ENCODE data around the gene COPS3. TPM values are rescaled to one million over a fixed set of nuclear protein-coding genes. Genes with fewer than 3 reads are reported as not detected.

The COPS3 gene
- total and polyA plus RNA-seq, 4 donors: 32.5 to 40.3 (median 39.2) TPM

DNA sequence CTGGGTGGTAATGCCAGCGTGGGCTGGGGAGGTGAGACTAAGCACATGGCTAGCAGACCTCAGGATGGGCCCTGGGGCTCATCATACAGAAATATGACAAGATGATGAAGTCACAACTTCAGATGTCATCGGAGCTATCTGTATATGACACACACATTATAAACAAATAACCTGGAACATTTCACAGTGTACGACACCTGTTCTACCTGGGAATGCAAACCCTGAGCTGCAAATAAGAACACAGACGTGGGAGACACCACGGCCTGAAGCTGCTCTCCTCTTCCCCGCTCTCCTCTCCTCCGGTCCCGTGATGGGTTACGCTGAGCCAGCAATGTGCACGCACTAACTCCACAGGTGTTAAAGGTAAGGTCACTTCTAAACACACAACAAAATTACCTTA, 79.8 kb downstream of the COPS3 start:
- Histone ChIP-seq H3K27me3 (ENCODE audit: control insufficient read depth in 1 of 2, insufficient read depth in 2 of 2, low read length in 1 of 2) (no peaks in the 10 kb centered on the region), H3K9me3 (ENCODE audit: control insufficient read depth, low read length) (no peaks in the 10 kb centered on the region), H3K27ac (ENCODE audit: low read depth in 1 of 2, low read length in 2 of 2) (no peak overlapping the region), H3K4me1 (ENCODE audit: control insufficient read depth in 1 of 2, insufficient read depth in 2 of 2, low read length in 2 of 2) (no peaks in the 10 kb centered on the region), H3K4me3 (ENCODE audit: low read length in 2 of 2) (no peak overlapping the region), H3K36me3 (ENCODE audit: control insufficient read depth in 1 of 2, insufficient read depth in 2 of 2, low read length in 1 of 2) (no peaks in the 10 kb centered on the region)
- no peak for DNase-seq
- WGBS, 2 donors: 86 to 89% methylated on average over 10 of the region's 10 CpGs
- intact Hi-C loops (cut with DNase I): loop anchor here in 1 of 2 donors (10.0 kb wide), 1 partner anchor 196 kb away; no protein-coding TSS in a partner anchor
- ATAC-seq (ENCODE audit: low FRiP score): no peak

DNA sequence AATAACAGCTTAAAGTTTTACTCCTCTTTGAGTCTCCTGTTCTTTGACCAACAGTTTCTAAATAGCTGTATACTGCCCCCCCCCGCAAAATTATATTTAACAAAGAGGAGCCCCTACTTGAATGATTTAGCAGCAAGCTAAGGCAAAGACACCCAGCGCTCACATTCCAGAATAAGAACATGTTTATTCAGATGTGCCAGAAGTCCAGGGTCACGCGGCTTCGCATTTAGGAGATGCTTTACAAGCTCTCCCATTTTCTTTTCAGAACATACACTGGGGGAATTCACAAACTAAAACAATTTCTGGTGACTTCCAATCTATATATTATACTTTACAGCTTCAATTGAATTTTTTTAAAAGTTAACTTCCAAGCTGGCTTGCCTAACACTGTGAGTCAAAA, 80.2 kb downstream of the COPS3 start:
- Histone ChIP-seq H3K4me1 (ENCODE audit: control insufficient read depth in 1 of 2, insufficient read depth in 2 of 2, low read length in 2 of 2) (no peaks in the 10 kb centered on the region), H3K9me3 (ENCODE audit: control insufficient read depth, low read length) (no peaks in the 10 kb centered on the region), H3K4me3 (ENCODE audit: low read length in 2 of 2) (no peak overlapping the region), H3K27me3 (ENCODE audit: control insufficient read depth in 1 of 2, insufficient read depth in 2 of 2, low read length in 1 of 2) (no peaks in the 10 kb centered on the region), H3K36me3 (ENCODE audit: control insufficient read depth in 1 of 2, insufficient read depth in 2 of 2, low read length in 1 of 2) (no peaks in the 10 kb centered on the region), H3K27ac (ENCODE audit: low read depth in 1 of 2, low read length in 2 of 2) (no peak overlapping the region)
- DNase-seq (no peak), ATAC-seq (ENCODE audit: low FRiP score) (no peak)
- 75 to 82% methylated on average over 5 of the region's 5 CpGs for WGBS, 2 donors
- intact Hi-C loops (cut with DNase I): loop anchor here in 1 of 2 donors (10.0 kb wide), 1 partner anchor 196 kb away; no protein-coding TSS in a partner anchor

GRCh38 chr17:17200311-17200710, 80.7 kb downstream of the COPS3 start:
- WGBS, 2 donors: 88% methylated on average over 7 of the region's 7 CpGs
- intact Hi-C loops (cut with DNase I): loop anchor here in 1 of 2 donors (10.0 kb wide), 1 partner anchor 196 kb away; no protein-coding TSS in a partner anchor
- H3K4me1 ChIP-seq (ENCODE audit: control insufficient read depth in 1 of 2, insufficient read depth in 2 of 2, low read length in 2 of 2): no peaks in the 10 kb centered on the region
- no peaks in the 10 kb centered on the region for H3K9me3 ChIP-seq (ENCODE audit: control insufficient read depth, low read length)
- H3K36me3 ChIP-seq (ENCODE audit: control insufficient read depth in 1 of 2, insufficient read depth in 2 of 2, low read length in 1 of 2): no peaks in the 10 kb centered on the region
- no peak for DNase-seq
- H3K4me3 ChIP-seq (ENCODE audit: low read length in 2 of 2): no peak overlapping the region
- no peak overlapping the region for H3K27ac ChIP-seq (ENCODE audit: low read depth in 1 of 2, low read length in 2 of 2)
- ATAC-seq (ENCODE audit: low FRiP score): no peak
- H3K27me3 ChIP-seq (ENCODE audit: control insufficient read depth in 1 of 2, insufficient read depth in 2 of 2, low read length in 1 of 2): no peaks in the 10 kb centered on the region

- 94 to 100% methylated on average over 1 of the region's 1 CpG for WGBS, 2 donors
- Histone ChIP-seq H3K9me3 (ENCODE audit: control insufficient read depth, low read length) (no peaks in the 10 kb centered on the region), H3K36me3 (ENCODE audit: control insufficient read depth in 1 of 2, insufficient read depth in 2 of 2, low read length in 1 of 2) (no peaks in the 10 kb centered on the region), H3K27me3 (ENCODE audit: control insufficient read depth in 1 of 2, insufficient read depth in 2 of 2, low read length in 1 of 2) (no peaks in the 10 kb centered on the region), H3K4me1 (ENCODE audit: control insufficient read depth in 1 of 2, insufficient read depth in 2 of 2, low read length in 2 of 2) (no peaks in the 10 kb centered on the region), H3K27ac (ENCODE audit: low read depth in 1 of 2, low read length in 2 of 2) (no peak overlapping the region), H3K4me3 (ENCODE audit: low read length in 2 of 2) (no peak overlapping the region)
- intact Hi-C loops (cut with DNase I): no loop called here
- no peak for DNase-seq
- no peak for ATAC-seq (ENCODE audit: low FRiP score)
Measured at GRCh38 chr17:17198281-17198680, 82.8 kb downstream of the COPS3 start.

DNA sequence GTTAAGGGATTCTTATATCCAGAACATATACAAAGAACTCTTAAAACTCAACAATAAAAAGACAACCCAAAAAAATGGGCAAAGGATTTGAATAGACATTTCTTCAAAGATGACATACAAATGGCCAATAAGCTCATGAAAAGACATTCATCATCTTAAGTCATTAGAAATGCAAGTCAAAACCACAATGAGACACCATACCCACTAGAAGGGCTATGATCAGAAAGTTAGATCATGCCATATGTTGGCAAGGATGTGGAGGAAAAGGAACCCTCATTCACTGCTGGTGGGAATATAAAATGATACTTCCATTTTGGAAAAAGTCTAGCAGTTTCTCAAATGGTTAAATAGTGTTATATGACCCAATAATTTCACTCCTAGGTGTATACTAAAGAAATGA, 84.3 kb downstream of the COPS3 start:
- intact Hi-C loops (cut with DNase I): no loop called here
- no peak overlapping the region for H3K4me3 ChIP-seq (ENCODE audit: low read length in 2 of 2)
- H3K27me3 ChIP-seq (ENCODE audit: control insufficient read depth in 1 of 2, insufficient read depth in 2 of 2, low read length in 1 of 2): no peaks in the 10 kb centered on the region
- H3K36me3 ChIP-seq (ENCODE audit: control insufficient read depth in 1 of 2, insufficient read depth in 2 of 2, low read length in 1 of 2): no peaks in the 10 kb centered on the region
- H3K9me3 ChIP-seq (ENCODE audit: control insufficient read depth, low read length): no peaks in the 10 kb centered on the region
- H3K27ac ChIP-seq (ENCODE audit: low read depth in 1 of 2, low read length in 2 of 2): no peak overlapping the region
- H3K4me1 ChIP-seq (ENCODE audit: control insufficient read depth in 1 of 2, insufficient read depth in 2 of 2, low read length in 2 of 2): no peaks in the 10 kb centered on the region
- DNase-seq (no peak), ATAC-seq (ENCODE audit: low FRiP score) (no peak)

Other genes with a start within 250 kb of the COPS3 start
- gene MPRIP, start 238.8 kb downstream of the COPS3 start, total RNA-seq: 100 to 1,000 TPM; 361 to 519 TPM
- gene MPRIP, start 238.8 kb downstream of the COPS3 start, polyA plus RNA-seq: 100 to 1,000 TPM in 1 of 2 donors, 10 to 100 TPM in 1; 97.8 to 241 TPM
- 1 to 10 TPM; 1.3 to 1.8 TPM for gene PLD6, start 74.9 kb downstream of the COPS3 start, total RNA-seq
- 1 to 10 TPM in 1 of 2 donors, under 1 TPM in 1; 0.13 to 2.1 TPM for gene PLD6, start 74.9 kb downstream of the COPS3 start, polyA plus RNA-seq
- gene FLCN, start 44.1 kb downstream of the COPS3 start, total RNA-seq: 10 to 100 TPM; 53.4 to 81.8 TPM
- 10 to 100 TPM; 12.5 to 85.0 TPM for gene FLCN, start 44.1 kb downstream of the COPS3 start, polyA plus RNA-seq
- gene NT5M, start 22.1 kb upstream of the COPS3 start, total RNA-seq: 1 to 10 TPM; 1.2 to 2.2 TPM
- gene NT5M, start 22.1 kb upstream of the COPS3 start, polyA plus RNA-seq: 1 to 10 TPM in 1 of 2 donors, not detected in 1; 1.6 TPM
- 10 to 100 TPM in 1 of 2 donors, 1 to 10 TPM in 1; 7.7 to 11.1 TPM for gene MED9, start 195.8 kb upstream of the COPS3 start, total RNA-seq
- 1 to 10 TPM; 6.6 to 7.9 TPM for gene MED9, start 195.8 kb upstream of the COPS3 start, polyA plus RNA-seq
- gene RASD1, start 215.1 kb upstream of the COPS3 start, total RNA-seq: 10 to 100 TPM; 12.0 to 50.1 TPM
- gene RASD1, start 215.1 kb upstream of the COPS3 start, polyA plus RNA-seq: 1 to 10 TPM; 2.9 to 4.6 TPM